H1 (cell line): Measurements from ENCODE around the gene ACVR1. TPM values are rescaled to one million over a fixed set of nuclear protein-coding genes. Genes with fewer than 3 reads are reported as not detected.

Experiments
- CTCF ChIA-PET: fragments of 300-600 bp; sonication (Branson Sonifier 250); formaldehyde crosslinking; loops from one replicate; lab custom pipeline; 2021; ENCODE audit not compliant: partially characterized antibody; lab: Charles Lee
- POLR2A ChIA-PET: fragments of 300-600 bp; sonication (Branson Sonifier 250); formaldehyde crosslinking; loops from one replicate; lab custom pipeline; 2021; ENCODE audit warnings: inconsistent platforms; ENCODE audit not compliant: partially characterized antibody; lab: Charles Lee
- DNase-seq, 2 experiments: peaks; one replicate each; pipeline versions ENCODE4 v3.0.0 to v3.0.0-alpha.2; 2010 to 2022; ENCODE audit warnings: low spot score in 2 of 2, low read depth in 1 of 2, mixed read lengths in 1 of 2
- FAIRE-seq: peaks from 2 replicates; lab custom pipeline; 2011; peaks lifted over from hg19 to GRCh38; lab: Jason Lieb, UNC
- H2AFZ ChIP-seq: 2 replicates; pipeline ENCODE4 v1.8.1; 2012; ENCODE audit warnings: low read length, inconsistent platforms
- H2AK5ac ChIP-seq: 2 replicates; pipeline ENCODE4 v1.6.1; 2013; ENCODE audit warnings: low read depth, low read length
- H2BK120ac ChIP-seq: replicated peaks from 2 replicates; pipeline ENCODE3; 2013; ENCODE audit warnings: low read depth, low read length, inconsistent platforms
- H2BK12ac ChIP-seq: 2 replicates; pipeline ENCODE4 v1.6.1; 2013; ENCODE audit warnings: low read depth, low read length
- H2BK15ac ChIP-seq: 2 replicates; pipeline ENCODE4 v1.6.1; 2013; ENCODE audit warnings: low read length
- H2BK20ac ChIP-seq: 2 replicates; pipeline ENCODE4 v1.6.1; 2013; ENCODE audit warnings: low read length
- H2BK5ac ChIP-seq: 2 replicates; pipeline ENCODE4 v1.6.1; 2013; ENCODE audit warnings: low read depth, low read length
- H3K14ac ChIP-seq: 2 replicates; pipeline ENCODE4 v1.6.1; 2013; ENCODE audit warnings: inconsistent platforms; ENCODE audit not compliant: insufficient read length
- H3K18ac ChIP-seq: 2 replicates; pipeline ENCODE4 v1.6.1; 2013; ENCODE audit warnings: low read length; ENCODE audit errors: extremely low read depth
- H3K23ac ChIP-seq: 2 replicates; pipeline ENCODE4 v1.6.1; 2013; ENCODE audit warnings: inconsistent platforms; ENCODE audit not compliant: insufficient read length
- H3K23me2 ChIP-seq: 2 replicates; pipeline ENCODE4 v1.6.1; 2013; ENCODE audit warnings: low read depth, low read length
- H3K27ac ChIP-seq: 2 replicates; pipeline ENCODE4 v1.6.1; 2011; ENCODE audit warnings: low read depth, low read length, inconsistent platforms
- H3K27me3 ChIP-seq, 4 experiments: replicated peaks in 1 of 4; 1 replicate in 1 of 4; 2 replicates in 3 of 4; pipeline versions ENCODE4 v1.6.1 to v1.8.1; 2011 to 2013; ENCODE audit warnings: low read length in 3 of 4, mild to moderate bottlenecking in 3 of 4, inconsistent platforms in 2 of 4, mixed read lengths in 2 of 4, moderate library complexity in 1 of 4; ENCODE audit not compliant: control insufficient read depth in 3 of 4, insufficient read depth in 3 of 4; ENCODE audit errors: extremely low read depth in 1 of 4
- H3K36me3 ChIP-seq, 4 experiments: 2 replicates each; pipeline versions ENCODE4 v1.6.1 to v1.8.1; 2011 to 2013; ENCODE audit warnings: mild to moderate bottlenecking in 4 of 4, low read length in 3 of 4, moderate library complexity in 2 of 4, control low read depth in 1 of 4, inconsistent platforms in 1 of 4; ENCODE audit not compliant: insufficient read depth in 4 of 4, control insufficient read depth in 2 of 4
- H3K4ac ChIP-seq: replicated peaks from 2 replicates; pipeline ENCODE3; 2013; ENCODE audit warnings: low read length, low read depth, mixed read lengths, inconsistent platforms; ENCODE audit not compliant: insufficient read length
- H3K4me1 ChIP-seq, 4 experiments: replicated peaks in 1 of 4; 1 replicate in 1 of 4; 2 replicates in 3 of 4; pipeline versions ENCODE4 v1.6.1 to v1.8.1; 2011 to 2013; ENCODE audit warnings: low read length in 3 of 4, inconsistent platforms in 2 of 4, mixed read lengths in 1 of 4; ENCODE audit not compliant: insufficient read depth in 4 of 4, control insufficient read depth in 3 of 4
- H3K4me2 ChIP-seq, 2 experiments: 2 replicates each; pipeline versions ENCODE4 v1.6.1 to v1.8.1; 2011 to 2013; ENCODE audit warnings: low read depth in 2 of 2, low read length in 2 of 2, control low read depth in 1 of 2, inconsistent platforms in 1 of 2, mild to moderate bottlenecking in 1 of 2; ENCODE audit not compliant: insufficient read depth in 1 of 2
- H3K4me3 ChIP-seq, 4 experiments: fragments of 200-600, 300-600 bp in 1 of 4; sonication (generic), shearing (Covaris generic), sonication (Bioruptor Twin) in 1 of 4; 2 replicates each; pipeline versions ENCODE4 v1.5.1 to v1.8.1; 2011 to 2016; ENCODE audit warnings: low read length in 4 of 4, low read depth in 3 of 4, control low read depth in 2 of 4, inconsistent platforms in 2 of 4, mild to moderate bottlenecking in 2 of 4, mixed read lengths in 1 of 4, moderate library complexity in 1 of 4; ENCODE audit not compliant: insufficient read depth in 2 of 4; ENCODE audit errors: extremely low read depth in 1 of 4
- H3K56ac ChIP-seq: replicated peaks from 2 replicates; pipeline ENCODE3; 2013; ENCODE audit warnings: low read depth, mild to moderate bottlenecking, mixed read lengths, low read length, inconsistent platforms; ENCODE audit not compliant: insufficient read length
- H3K79me1 ChIP-seq: 2 replicates; pipeline ENCODE4 v1.6.1; 2013; ENCODE audit warnings: low read depth, low read length, control low read depth
- H3K79me2 ChIP-seq, 2 experiments: 2 replicates each; pipeline versions ENCODE4 v1.6.1 to v1.8.1; 2012 to 2013; ENCODE audit warnings: low read length in 2 of 2, mild to moderate bottlenecking in 2 of 2, inconsistent platforms in 1 of 2; ENCODE audit not compliant: insufficient read depth in 2 of 2, control insufficient read depth in 1 of 2
- H3K9ac ChIP-seq, 4 experiments: replicated peaks in 1 of 4; 1 replicate in 1 of 4; 2 replicates in 3 of 4; pipeline versions ENCODE4 v1.6.1 to v1.8.1; 2011 to 2013; ENCODE audit warnings: low read depth in 3 of 4, low read length in 3 of 4, control low read depth in 2 of 4, mild to moderate bottlenecking in 2 of 4, moderate library complexity in 2 of 4, inconsistent platforms in 1 of 4; ENCODE audit errors: extremely low read depth in 1 of 4
- H3K9me3 ChIP-seq, 2 experiments: 2 replicates each; pipeline versions ENCODE4 v1.6.1 to v1.8.1; 2012 to 2013; ENCODE audit warnings: mild to moderate bottlenecking in 2 of 2, moderate library complexity in 2 of 2, control low read depth in 1 of 2, inconsistent platforms in 1 of 2, low read depth in 1 of 2, low read length in 1 of 2, mixed read lengths in 1 of 2; ENCODE audit not compliant: insufficient read depth in 2 of 2
- H4K20me1 ChIP-seq, 2 experiments: replicated peaks in 1 of 2; 2 replicates each; pipeline versions ENCODE3 to v1.8.1; 2011 to 2013; ENCODE audit warnings: inconsistent platforms in 2 of 2, low read length in 2 of 2, mild to moderate bottlenecking in 1 of 2; ENCODE audit not compliant: insufficient read depth in 2 of 2, control insufficient read depth in 1 of 2
- H4K5ac ChIP-seq: 2 replicates; pipeline ENCODE4 v1.6.1; 2013; ENCODE audit warnings: low read length, low read depth, mixed read lengths, inconsistent platforms; ENCODE audit not compliant: insufficient read length
- H4K8ac ChIP-seq: 2 replicates; pipeline ENCODE4 v1.8.0; 2013; ENCODE audit warnings: mild to moderate bottlenecking, moderate library complexity, low read length, inconsistent platforms; ENCODE audit not compliant: insufficient read depth; ENCODE audit errors: extremely low read depth
- H4K91ac ChIP-seq: replicated peaks from 2 replicates; pipeline ENCODE3; 2013; ENCODE audit warnings: low read length, mixed read lengths, inconsistent platforms; ENCODE audit not compliant: insufficient read length
- EZH2 ChIP-seq: fragments of 200-600 bp; sonication (generic); IDR thresholded peaks from 2 replicates; pipeline ENCODE4 v1.7.1; 2012; ENCODE audit warnings: low read depth, mild to moderate bottlenecking, moderate library complexity, low read length, inconsistent platforms; ENCODE audit not compliant: severe bottlenecking
- FOSL1 ChIP-seq: IDR thresholded peaks from 2 replicates; pipeline ENCODE4 v1.6.1; 2011; ENCODE audit warnings: mild to moderate bottlenecking, low read depth, low read length, moderate library complexity; ENCODE audit not compliant: insufficient read depth
- PHF8 ChIP-seq: fragments of 200-600 bp; sonication (generic); conservative IDR thresholded peaks from 2 replicates; pipeline ENCODE4 v1.7.1; 2012; ENCODE audit warnings: low read depth, mild to moderate bottlenecking, inconsistent platforms, low read length, moderate library complexity
- TAF1 ChIP-seq: IDR thresholded peaks from 2 replicates; pipeline ENCODE4 v1.6.1; 2011; ENCODE audit warnings: mild to moderate bottlenecking, low read depth, low read length
- WGBS, 2 experiments: shearing (Covaris generic) in 1 of 2; methylation state at CpG; one replicate each; pipeline versions ENCODE4 v1.1.6 to v1.1.7; 2013 to 2015; ENCODE audit warnings: low lambda C conversion rate in 2 of 2, mixed read lengths in 2 of 2, inconsistent platforms in 1 of 2, low coverage in 1 of 2, missing lambda C conversion rate in 1 of 2; ENCODE audit not compliant: insufficient replicate concordance in 2 of 2, insufficient coverage in 1 of 2, insufficient read length in 1 of 2; ENCODE audit errors: extremely low coverage in 1 of 2, missing lambda C conversion rate in 1 of 2; 5-methylcytosine and 5-hydroxymethylcytosine counted together
- polyA plus RNA-seq, 7 experiments: library from polyadenylated mRNA; depleted of rRNA in 3 of 7; stranded (reverse) in 5 of 7; unstranded in 2 of 7; fragments of >200 nt in 5 of 7; fragments of 200-250 nt in 2 of 7; gene quantifications; 1 replicate in 5 of 7; 2 replicates in 1 of 7; 4 replicates in 1 of 7; pipeline versions ENCODE4 v1.2.1 to v1.2.3, GENCODE V29; 2011 to 2013; ENCODE audit warnings: missing spikeins in 2 of 7, mixed read lengths in 2 of 7
- total RNA-seq: library from RNA; stranded (reverse); fragmentation: NEBNext Ultra II Directional; extraction: Animal tissue kit (Norgen Biotek cat#: 25700); gene quantifications from 2 replicates; pipeline ENCODE4 v1.2.1, GENCODE V29; 2021
- TF ChIP-seq, protein P1 (sequence below): IDR thresholded peaks from 2 replicates; pipeline ENCODE4 v1.6.1; 2012; ENCODE audit warnings: inconsistent platforms

Gene ACVR1
- total and polyA plus RNA-seq, 2 of the 8 experiments (the other 6 are each of a cell fraction or from before 2014, with no cell fraction given): 8.5 to 17.7 TPM

GRCh38 chr2:157691131-157691530 lies 185.0 kb downstream of the ACVR1 start:
- H2BK20ac ChIP-seq: no peak overlapping the region
- no peak overlapping the region for H2BK15ac ChIP-seq
- H3K4ac ChIP-seq: no peak overlapping the region
- H2AK5ac ChIP-seq: no peak overlapping the region
- no peaks in the 10 kb centered on the region for H3K79me2 ChIP-seq
- H4K8ac ChIP-seq: no peak overlapping the region
- no peaks in the 10 kb centered on the region for H3K4me1 ChIP-seq
- no peaks in the 10 kb centered on the region for H3K36me3 ChIP-seq
- H4K91ac ChIP-seq: no peak overlapping the region
- H2BK12ac ChIP-seq: no peak overlapping the region
- ChIA-PET CTCF (no interaction called here), POLR2A (no interaction called here)
- no peak overlapping the region for H3K4me3 ChIP-seq
- no peak overlapping the region for H3K18ac ChIP-seq
- H3K23ac ChIP-seq: no peak overlapping the region
- no peaks in the 10 kb centered on the region for H3K79me1 ChIP-seq
- DNase-seq: no peak
- no peak overlapping the region for H2AFZ ChIP-seq
- H3K23me2 ChIP-seq: no peaks in the 10 kb centered on the region
- no peak overlapping the region for H2BK5ac ChIP-seq
- no peak overlapping the region for H3K56ac ChIP-seq
- H4K5ac ChIP-seq: no peak overlapping the region
- no peak overlapping the region for H3K4me2 ChIP-seq
- WGBS, 2 experiments: 88% methylated on average over 1 of the region's 1 CpG; no CpG with 5 or more reads in 1 of the 2 experiments
- H3K27ac ChIP-seq: no peak overlapping the region
- no peak overlapping the region for H3K14ac ChIP-seq
- no peak overlapping the region for H3K9ac ChIP-seq
- H4K20me1 ChIP-seq: peaks cover 0 to 5% of the 10 kb centered on the region in 2 experiments
- H3K9me3 ChIP-seq: no peaks in the 10 kb centered on the region
- peaks cover 25 to 43% (median 32%) of the 10 kb centered on the region in 4 experiments for H3K27me3 ChIP-seq
- no peak for FAIRE-seq
- no peak overlapping the region for H2BK120ac ChIP-seq
- TF ChIP-seq EZH2 (no peak), TAF1 (no peak), FOSL1 (no peak), PHF8 (no peak)
- TF ChIP-seq, protein P1, sequence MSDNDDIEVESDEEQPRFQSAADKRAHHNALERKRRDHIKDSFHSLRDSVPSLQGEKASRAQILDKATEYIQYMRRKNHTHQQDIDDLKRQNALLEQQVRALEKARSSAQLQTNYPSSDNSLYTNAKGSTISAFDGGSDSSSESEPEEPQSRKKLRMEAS: no peak
